ENCODE results near the gene UACA. TPM values are rescaled to one million over a fixed set of nuclear protein-coding genes. Genes with fewer than 3 reads are reported as not detected.

The UACA gene
- total RNA-seq, 1 experiment from 2014 or later: 38.0 TPM

DNA sequence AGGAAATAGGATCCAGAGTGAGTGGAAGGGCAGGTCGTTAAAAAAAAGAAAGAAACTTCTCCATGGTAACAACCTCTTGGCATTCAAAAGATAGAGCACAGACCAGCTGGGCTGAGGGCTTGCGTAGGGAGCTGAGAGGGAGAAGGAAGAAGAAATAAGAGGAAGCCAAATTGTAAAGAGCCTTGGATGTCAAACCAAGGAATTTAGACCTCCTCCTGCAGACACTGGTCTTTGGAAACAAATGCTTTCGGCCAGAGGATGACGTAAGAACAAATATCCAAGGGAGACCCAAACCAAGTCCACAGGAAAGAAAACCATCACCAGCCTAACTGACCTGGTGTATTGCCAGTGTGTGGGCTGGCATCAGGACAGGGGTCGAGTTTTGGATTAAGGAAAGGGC lies 155.2 kb downstream of the UACA start:
- H3K4me1 ChIP-seq (ENCODE audit: insufficient read depth, low read length): peaks cover 4% of the 10 kb centered on the region; the same call in 1 of the 2 replicates
- no peaks in the 10 kb centered on the region for H3K27me3 ChIP-seq (ENCODE audit: insufficient read depth, low read length)
- H3K23ac ChIP-seq (ENCODE audit: insufficient read length, low read depth, low read length): no peak overlapping the region
- H2BK120ac ChIP-seq (ENCODE audit: low read depth, low read length, poor library complexity, severe bottlenecking): peak overlapping the region; percentile 12
- H2BK20ac ChIP-seq (ENCODE audit: low read depth, low read length, poor library complexity, severe bottlenecking): no peak overlapping the region
- no peak overlapping the region for H2BK5ac ChIP-seq (ENCODE audit: insufficient read length, low read length)
- H3K9me3 ChIP-seq (ENCODE audit: control insufficient read depth, low read depth, low read length): no peaks in the 10 kb centered on the region
- H4K5ac ChIP-seq (ENCODE audit: insufficient read length, low read depth, low read length): no peak overlapping the region
- Mint-ChIP-seq H3K36me3 (ENCODE audit: insufficient read depth in 1 of 3, low read depth in 3 of 3) (no peaks in the 10 kb centered on the region), H3K27ac (peak overlapping the region in 1 of 3 experiments; percentile 11; a peak in 3 of 7 replicates), H3K9me3 (no peaks in the 10 kb centered on the region; a peak in 3 of 5 replicates), H3K4me1 (peaks cover 26 to 33% of the 10 kb centered on the region in 2 experiments), H3K4me3 (no peak overlapping the region), H3K27me3 (ENCODE audit: low read depth) (peaks cover 2% of the 10 kb centered on the region; the same call in 1 of the 2 replicates)
- H3K4ac ChIP-seq (ENCODE audit: low read depth, low read length): no peak overlapping the region
- no peak overlapping the region for H3T11ph ChIP-seq (ENCODE audit: low read length)
- DNase-seq: no peak
- H3K4me2 ChIP-seq (ENCODE audit: insufficient read depth, insufficient read length, low read length): no peak overlapping the region
- H2BK15ac ChIP-seq (ENCODE audit: low read depth, low read length): no peak overlapping the region
- no peak overlapping the region for H3K14ac ChIP-seq (ENCODE audit: insufficient read depth, low read length)
- H4K8ac ChIP-seq (replicated peaks; ENCODE audit: insufficient read length, low read depth, low read length): no peak overlapping the region
- H3K56ac ChIP-seq (ENCODE audit: insufficient read length, low read depth, low read length): no peak overlapping the region
- no peak overlapping the region for H2AK5ac ChIP-seq (ENCODE audit: insufficient read length, low read length)
- H2AFZ ChIP-seq (ENCODE audit: low read length): no peak overlapping the region
- H4K20me1 ChIP-seq (ENCODE audit: control insufficient read depth, insufficient read depth, insufficient read length): no peaks in the 10 kb centered on the region
- TF ChIP-seq, protein P1, sequence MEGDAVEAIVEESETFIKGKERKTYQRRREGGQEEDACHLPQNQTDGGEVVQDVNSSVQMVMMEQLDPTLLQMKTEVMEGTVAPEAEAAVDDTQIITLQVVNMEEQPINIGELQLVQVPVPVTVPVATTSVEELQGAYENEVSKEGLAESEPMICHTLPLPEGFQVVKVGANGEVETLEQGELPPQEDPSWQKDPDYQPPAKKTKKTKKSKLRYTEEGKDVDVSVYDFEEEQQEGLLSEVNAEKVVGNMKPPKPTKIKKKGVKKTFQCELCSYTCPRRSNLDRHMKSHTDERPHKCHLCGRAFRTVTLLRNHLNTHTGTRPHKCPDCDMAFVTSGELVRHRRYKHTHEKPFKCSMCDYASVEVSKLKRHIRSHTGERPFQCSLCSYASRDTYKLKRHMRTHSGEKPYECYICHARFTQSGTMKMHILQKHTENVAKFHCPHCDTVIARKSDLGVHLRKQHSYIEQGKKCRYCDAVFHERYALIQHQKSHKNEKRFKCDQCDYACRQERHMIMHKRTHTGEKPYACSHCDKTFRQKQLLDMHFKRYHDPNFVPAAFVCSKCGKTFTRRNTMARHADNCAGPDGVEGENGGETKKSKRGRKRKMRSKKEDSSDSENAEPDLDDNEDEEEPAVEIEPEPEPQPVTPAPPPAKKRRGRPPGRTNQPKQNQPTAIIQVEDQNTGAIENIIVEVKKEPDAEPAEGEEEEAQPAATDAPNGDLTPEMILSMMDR (conservative IDR thresholded peaks at IDR 0.05): no peak
- no peak overlapping the region for H3K18ac ChIP-seq (ENCODE audit: insufficient read length, low read depth, low read length)
- H3K79me2 ChIP-seq (ENCODE audit: insufficient read depth, low read length): no peaks in the 10 kb centered on the region
- H3K27ac ChIP-seq (ENCODE audit: insufficient read length, low read depth, low read length): no peak overlapping the region
- no peak overlapping the region for H2BK12ac ChIP-seq (ENCODE audit: insufficient read length, low read depth, low read length)
- no peak overlapping the region for H4K91ac ChIP-seq (ENCODE audit: insufficient read length, low read depth, low read length)
- no peak overlapping the region for H3K9ac ChIP-seq (ENCODE audit: extremely low read depth, insufficient read length, low read length)
- WGBS (ENCODE audit: extremely low coverage, insufficient read length, low lambda C conversion rate): no CpG with 5 or more reads among the region's 5 CpGs
- no peaks in the 10 kb centered on the region for H3K23me2 ChIP-seq (ENCODE audit: insufficient read length, low read depth, low read length, poor library complexity, severe bottlenecking)
- no peaks in the 10 kb centered on the region for H3K79me1 ChIP-seq (ENCODE audit: insufficient read depth, low read depth, low read length, poor library complexity, severe bottlenecking)

Measured in H9 (cell line).